GM21786 (cell line): Measurements from ENCODE around the gene RETREG1.
"Not testable (repeated sequence)": the region's sequence is repeated elsewhere in the genome, so short reads cannot be mapped to it uniquely, and the experiment has no call there.

ENCODE experiments used
- ATAC-seq: cut with Tn5 transposase; IDR thresholded peaks from one replicate; pipeline ENCODE4 v1.9.1; 2021; ENCODE audit not compliant: unreplicated experiment

RETREG1 gene

DNA sequence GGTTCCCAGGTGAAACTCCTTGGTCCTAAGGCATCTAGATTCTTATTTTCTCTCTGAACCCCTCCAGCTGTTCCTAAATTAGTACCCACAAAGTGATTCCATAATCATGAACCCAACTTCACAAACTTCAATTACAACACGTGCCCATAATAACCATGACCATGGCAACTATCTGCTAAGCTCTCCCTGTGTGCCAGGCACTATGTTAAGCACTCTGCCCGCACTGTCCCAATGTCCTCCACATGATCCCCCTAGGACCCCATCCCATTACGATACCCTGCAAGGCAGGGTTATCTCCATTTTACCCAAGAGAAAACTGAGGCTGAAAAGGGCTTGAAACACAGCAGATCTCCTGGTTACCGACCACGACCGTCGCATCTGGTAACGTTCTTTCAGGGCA, 125.9 kb downstream of the RETREG1 start:
- no peak for ATAC-seq

DNA sequence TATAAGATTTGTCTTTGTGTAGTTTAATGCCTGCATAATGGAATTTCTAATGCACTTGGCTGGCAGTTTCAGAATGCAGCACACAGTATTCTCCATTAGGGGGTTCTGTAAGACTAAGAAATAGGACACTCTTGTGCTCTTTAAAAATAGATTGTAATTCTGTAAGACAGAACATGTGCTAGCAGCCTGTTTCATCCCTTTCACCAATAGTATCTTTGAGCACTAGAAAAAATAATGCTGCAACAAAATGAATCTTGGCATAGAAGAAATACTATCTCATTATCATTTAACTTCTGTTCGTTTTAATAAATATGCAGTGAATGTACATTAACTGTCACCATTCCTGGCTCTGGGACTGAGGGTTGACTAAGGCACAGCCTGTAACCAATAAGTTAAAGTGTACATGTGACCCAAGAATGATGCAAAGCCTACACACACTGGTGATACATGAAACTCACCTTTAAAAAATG, 127.4 kb downstream of the RETREG1 start:
- ATAC-seq: peak; percentile 69

DNA sequence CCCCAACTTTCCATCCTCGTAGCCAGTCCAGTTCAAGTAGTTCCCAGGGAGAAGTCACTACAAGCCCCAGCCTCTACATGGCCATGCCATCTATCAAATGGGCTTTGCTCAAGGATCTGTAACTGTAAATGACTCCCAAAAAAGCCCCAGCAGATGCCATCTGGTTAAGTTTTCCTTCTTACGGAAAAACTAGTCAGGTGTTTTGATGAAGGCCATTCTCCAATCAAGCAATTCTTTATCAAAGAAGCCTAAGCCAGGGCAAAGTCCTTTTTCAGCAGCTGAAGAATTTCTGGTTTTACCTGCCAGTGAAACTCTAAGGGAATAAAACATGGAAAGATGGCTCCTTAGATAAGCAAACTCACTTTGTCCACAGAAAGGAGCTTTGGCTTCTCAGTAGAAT, 129.3 kb downstream of the RETREG1 start:
- no peak for ATAC-seq

DNA sequence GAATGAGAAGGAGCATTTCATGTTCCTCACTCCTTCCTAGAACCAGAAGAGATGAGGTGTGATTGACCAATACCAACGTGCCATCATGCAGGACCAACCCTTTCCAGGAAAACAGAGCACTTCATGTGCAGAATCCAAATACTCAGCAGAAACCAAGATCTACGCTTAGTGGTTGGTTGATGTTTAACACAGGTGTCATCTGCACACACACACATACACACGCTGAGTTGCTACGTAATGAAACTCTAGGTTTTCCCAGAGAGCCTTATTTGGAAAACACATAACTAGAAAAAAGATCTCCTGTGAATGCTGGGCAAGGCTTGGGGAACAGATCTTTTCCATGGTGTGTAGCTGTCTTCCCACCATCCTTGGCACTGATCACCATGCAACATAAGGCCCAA, 130.1 kb downstream of the RETREG1 start:
- ATAC-seq: no peak

DNA sequence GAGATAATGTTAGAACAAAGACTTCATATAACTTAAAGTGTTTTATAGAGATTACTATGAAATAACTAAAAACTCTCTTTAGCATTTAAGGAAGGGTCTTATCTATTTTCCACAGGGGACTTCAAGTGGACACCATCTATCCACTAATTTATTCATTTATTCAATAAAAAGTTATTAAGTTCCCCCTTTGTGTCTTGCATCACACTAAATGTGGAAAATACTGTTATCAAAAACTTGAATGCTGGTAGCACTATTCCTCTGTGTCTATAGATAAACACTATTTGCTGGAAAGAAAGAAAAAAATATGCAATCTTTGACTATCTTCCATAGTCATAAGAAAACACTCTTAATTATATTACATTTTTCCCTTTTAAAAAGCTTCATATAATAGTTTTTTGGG, 131.1 kb downstream of the RETREG1 start:
- ATAC-seq: no peak

DNA sequence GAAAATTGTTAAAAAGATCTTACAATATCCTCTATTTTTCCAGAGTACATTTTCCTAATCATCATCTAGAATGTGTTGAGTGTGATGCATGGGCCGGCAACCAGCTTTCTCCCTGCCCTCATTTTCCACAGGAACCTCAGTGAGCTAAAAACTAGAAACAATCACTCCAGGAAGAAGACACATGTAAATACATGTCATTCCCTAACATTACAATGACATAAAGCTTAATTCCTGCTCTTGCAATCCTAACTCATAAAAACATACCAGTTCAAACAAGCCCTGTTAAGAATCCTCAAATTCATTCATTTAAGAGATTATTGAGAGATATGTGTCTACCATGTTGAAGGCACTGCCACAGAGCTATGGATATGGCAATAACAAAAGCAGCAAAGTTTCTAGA, 132.7 kb downstream of the RETREG1 start:
- ATAC-seq: no peak

DNA sequence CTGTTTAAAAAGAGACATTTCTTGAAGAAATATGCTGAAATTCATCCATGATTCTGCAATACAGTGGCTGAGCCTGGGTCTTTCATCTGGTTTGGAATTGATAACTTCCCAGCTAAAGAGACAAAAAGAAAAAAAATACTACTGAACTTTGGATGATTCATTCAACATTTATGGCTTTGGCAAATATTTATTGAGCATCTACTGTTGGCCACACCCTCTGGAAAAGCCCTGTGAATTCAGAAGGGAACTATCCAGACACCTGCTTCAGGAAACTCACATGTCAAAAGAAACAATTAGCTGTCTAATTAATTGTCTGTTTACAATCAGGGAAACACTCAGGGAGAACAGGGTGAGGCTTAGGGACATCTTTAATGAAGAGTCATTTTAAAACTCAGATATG, 133.4 kb downstream of the RETREG1 start:
- no peak for ATAC-seq

DNA sequence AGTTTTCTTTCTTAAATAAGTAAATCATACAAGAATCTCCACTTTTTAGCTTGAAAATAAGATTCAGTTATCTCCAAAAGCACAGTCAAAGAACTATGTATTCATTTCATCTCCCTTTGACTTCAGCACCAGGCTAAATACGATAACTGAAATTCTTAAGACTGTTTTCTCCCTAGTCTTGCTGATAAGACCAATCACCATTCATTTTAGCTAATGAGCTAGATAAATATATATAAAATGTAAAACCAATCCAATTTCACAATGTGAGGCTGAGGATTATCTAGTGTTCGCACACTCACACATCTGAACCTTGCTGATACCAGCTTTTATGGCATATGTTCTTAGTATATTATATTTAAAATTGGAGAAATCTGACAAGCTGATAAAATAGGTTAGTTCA, 133.9 kb downstream of the RETREG1 start:
- no peak for ATAC-seq

DNA sequence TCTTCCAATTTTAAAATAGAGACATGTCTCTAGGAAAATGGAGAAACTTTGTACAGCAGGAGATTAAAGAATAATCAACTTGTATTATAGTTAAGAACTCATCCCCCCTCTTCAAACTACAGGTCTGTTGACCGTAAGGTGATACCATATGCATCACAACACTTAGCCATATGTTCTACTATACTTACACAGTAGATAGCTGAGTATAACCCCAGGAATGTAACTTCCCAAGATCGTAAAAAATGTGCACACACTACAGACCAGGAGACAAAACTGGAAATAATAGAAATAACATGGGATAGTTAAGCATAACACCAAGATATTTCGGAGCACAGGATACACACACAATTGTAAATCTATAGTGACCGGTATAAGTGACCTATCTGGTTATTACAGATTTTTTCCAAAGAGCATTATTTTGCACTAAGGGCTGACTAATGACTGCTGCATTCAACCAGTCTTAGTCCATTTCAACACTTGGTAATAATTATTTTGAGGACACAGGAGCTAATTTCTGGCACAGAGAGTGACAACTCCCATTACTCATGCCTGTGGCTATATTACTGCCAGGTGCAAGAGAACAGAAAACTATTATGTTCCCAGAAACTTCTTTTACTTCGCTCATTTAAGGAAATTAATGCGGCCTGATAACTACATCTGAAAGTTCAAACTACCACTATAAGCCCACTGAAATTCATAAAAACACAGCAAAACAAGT, 135.8 kb downstream of the RETREG1 start:
- no peak for ATAC-seq

DNA sequence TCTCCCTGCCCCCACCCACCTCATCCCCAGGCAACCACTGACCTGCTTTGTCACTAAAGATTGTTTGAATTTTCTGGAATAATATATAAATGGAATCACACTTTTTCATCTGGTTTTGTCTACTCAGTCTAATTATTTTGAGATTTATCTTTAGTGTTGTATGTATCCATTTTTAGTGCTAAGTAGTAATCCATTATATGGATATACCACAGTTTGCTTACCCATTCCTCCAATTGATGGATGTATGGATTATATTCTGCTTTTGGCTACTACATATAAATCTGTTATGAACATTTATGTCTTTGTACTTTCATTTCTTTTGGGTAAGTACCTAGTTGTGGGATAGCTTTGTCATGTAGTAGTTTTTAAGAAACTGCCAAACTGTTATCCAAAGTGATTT, 136.7 kb downstream of the RETREG1 start:
- no peak for ATAC-seq

DNA sequence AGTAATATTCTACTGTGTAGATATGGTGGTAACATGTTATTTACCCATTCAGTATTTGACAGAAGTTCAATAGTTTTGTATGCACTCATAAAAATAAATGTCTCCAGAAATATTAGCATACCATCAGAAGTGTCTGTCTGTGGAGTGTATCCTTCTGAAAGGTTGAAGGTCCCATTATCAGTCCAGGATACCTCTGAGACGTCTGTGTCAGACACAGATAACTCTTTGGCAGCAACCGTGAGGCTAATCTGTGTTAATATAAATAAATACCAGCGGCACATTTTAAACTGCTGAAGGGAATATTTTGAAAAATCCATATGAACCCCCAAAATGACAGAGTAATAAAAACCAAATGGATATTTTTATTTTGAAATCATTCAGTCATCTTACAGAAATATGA, 139.3 kb downstream of the RETREG1 start:
- ATAC-seq: no peak

DNA sequence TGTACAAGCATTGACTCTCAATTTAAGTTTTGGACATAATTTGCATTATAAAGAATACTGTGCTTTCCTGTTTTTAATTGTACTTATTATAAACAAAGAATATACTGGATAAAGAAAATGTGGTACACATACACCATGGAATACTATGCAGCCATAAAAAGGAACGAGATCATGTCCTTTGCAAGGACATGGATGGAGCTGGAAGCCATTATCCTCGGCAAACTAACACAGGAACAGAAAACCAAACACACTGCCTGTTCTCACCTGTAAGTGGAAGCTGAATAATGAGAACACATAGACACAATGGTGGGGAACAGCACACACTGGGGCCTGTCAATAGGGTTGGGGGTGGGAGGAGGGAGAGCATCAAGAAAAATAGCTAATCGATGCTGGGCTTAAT, 140.4 kb downstream of the RETREG1 start:
- ATAC-seq: not testable (repeated sequence)

DNA sequence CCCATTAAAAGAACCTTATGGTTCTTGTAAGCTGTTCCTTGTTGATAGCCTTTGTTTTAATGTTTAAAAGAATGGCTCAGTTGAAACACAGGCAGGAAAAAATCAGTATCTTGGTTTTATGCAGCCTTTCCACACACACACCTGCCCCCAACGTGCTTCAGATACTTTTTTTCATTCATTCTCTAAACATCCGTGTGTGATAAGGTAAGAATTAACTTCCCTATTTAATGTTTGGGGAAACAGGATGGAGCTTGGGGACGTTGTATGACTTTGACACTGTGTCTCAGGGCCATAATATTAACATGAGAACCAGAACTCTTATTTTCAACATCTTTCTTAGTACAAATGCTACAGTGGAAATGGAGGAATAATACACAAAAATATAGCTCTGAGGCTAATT, 145.4 kb downstream of the RETREG1 start:
- ATAC-seq: no peak

DNA sequence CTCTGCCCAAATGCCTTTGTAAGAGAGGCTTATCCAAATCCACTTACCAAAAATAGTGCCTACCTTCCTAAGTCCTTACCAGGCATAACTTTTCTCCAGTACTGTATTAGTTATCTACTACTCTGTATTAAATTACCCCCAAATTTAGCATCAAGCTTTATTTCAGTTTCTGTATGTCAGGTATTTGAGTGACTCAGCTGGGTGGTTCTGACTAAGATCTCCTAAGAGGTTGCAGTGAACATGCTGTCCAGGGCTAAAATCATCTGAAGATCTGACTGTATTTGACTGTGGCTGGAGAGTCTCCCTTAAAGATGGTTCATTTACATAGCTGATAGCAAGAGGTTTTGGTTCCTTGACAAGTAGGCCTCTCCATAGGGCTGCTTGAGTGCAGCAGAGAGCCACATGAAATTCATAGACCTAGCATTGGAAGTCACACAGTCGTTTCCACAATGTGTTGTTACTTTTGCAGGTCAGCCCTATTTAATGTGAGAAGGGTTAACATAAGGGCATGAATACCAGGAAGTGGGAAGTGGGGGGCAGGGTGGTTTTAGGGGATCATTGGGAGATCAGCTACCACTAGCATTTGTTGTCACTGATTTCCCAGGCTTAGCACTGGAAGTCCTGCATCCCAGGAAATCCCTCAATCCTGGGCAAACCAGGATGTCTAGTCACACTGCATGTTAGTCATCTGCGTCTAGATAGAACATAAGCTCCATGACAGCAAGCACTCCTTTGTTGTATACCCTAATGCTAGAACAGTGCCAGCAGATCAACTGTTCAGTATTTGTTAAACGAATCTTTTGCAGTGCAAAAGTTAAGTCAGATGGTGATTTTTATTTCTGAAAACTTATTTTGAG, 149.2 kb downstream of the RETREG1 start:
- peak; percentile 63 for ATAC-seq

DNA sequence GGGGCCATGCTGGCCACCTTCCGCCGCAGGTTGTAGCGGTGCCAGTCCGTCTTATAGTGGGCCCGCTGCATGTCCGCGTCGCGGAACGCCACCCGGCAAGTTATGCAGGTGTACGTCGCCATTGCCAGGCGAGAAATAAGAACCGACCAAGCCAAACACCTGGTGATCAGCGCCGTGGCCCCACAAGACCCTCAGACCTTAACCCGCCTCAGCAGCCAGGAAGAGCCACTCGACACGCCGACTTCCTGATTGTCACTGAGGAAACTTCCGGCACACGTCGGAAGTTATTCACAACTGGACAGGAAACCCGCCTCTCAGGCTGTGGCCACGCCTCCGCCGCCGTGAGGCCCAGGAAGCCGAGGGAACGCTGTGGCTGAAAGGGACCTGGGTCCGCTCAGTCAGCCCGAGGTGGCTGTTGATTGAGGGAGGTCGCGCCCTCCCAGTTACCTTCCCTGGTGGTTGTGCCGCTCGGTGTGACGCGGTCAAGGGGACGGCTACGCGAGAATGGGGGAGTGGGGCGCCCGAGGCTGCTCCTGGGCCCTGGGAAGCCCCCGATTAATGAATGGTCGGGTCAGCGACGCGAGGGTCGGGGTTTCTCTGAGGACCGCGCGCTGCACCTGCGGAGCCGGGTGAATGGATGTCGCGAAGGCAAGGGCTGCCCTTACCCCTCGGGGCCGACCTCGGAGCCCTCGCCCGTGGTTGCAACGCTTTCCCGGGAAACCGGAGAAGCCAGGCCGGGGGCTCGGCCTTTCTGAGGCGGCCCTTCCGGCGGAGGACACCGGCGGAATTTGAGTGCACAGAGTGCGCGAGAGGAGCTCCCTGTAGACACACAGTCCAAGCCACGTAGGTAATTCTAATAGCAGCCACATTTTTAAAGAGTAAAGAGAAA, 151.0 kb downstream of the RETREG1 start, which contains the start of gene ZNF622:
Gene ZNF622 (minus strand): TSS at position 257 of the 889 bp plus-strand sequence. CDS start 135 bp downstream, at position 122.
- ATAC-seq: peak; percentile 83

DNA sequence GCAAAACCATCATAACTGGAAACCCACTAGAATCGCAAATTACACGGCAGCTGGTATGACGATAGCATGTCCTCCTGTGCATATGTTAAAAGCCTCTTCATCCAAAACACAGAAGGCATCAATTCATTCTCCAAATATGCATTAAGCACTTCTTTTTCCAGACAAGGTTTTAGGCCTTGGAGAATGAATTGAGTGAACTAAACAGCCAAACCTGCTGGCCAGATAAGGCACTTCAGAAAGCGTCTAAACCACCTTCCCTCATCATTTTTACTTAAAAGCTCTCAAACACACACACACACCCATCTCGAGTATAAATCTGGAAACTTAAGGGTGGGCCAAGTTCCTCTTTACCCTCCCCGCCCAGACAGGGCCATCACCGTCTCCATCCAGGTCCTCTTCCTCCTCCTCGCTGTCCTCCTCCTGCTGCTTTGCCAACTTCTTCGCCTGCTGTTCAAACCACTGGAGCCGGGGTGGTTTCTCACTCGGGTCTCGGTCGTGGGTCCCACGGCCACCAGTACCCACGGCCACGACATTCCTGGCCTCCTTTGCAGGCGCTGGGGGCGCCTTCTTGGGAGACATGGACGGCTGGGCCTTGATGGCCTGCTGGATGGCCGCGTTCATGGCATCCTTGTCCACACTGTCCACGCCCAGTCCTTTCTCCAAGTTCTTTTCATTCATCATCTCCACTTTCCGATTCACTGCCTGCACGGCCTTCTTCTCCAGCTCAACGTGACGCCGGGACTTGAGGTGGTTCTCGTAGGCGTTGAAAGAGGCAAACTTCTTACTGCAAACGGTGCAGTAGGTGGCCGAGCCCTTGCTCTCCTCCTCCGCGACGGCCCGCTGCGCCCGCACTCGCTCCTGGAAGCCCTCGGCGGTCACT, 151.9 kb downstream of the RETREG1 start:
- no peak for ATAC-seq

DNA sequence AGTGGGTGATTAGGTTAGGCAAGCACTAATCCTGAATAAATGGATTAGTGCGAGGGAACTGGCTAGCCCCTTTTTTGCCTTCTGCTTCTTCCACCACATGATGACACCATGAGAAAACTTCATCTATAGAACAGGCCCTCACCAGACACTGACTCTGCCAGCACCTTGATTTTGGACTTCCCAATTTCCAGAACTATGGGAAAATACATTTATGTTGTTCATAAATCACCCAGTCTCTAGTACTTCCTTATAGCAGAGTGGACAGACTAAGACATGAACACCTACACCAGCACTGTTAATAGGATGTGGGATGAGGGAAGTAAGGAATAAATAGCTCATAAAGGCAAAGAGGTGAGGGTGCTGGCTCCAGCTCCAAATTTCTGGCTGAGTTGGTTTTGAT, 152.6 kb downstream of the RETREG1 start:
- no peak for ATAC-seq

DNA sequence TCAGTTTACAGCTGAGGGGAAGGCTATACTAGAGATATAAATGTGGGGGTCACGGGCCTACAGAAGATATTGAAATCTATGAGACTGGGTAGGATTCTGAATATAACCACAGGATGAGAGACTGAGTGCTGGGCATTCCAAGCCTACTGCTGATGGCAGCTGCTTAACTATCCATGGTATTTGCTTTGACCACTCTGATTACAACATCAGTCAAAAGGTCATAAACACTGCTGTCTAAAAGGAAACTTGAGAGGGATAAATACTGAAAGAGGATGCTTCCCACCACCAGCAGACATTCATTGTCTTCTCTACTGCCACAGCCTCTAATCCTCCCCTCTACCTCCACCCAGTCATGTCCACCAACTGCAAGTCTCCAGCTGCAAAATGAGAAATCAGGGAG, 155.0 kb downstream of the RETREG1 start:
- ATAC-seq: no peak

DNA sequence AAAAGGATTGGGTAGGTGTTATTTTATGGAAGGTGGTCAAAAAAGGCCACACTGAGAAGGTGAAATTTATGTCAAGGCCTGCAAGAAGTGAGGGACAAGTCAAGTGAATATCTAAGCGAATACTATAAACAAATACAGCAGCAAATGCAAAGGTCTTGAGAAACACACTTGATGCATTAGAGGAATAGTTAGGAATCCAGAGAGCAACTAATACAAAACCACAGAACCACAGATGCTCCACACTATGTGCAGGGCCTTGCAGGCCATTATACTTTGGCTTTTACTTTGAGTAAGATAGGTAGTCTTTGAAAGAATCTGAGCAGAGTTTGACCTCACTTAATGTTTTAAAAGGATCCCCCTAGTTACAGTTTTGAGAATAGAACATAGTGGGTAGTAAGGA, 155.8 kb downstream of the RETREG1 start:
- ATAC-seq: no peak

DNA sequence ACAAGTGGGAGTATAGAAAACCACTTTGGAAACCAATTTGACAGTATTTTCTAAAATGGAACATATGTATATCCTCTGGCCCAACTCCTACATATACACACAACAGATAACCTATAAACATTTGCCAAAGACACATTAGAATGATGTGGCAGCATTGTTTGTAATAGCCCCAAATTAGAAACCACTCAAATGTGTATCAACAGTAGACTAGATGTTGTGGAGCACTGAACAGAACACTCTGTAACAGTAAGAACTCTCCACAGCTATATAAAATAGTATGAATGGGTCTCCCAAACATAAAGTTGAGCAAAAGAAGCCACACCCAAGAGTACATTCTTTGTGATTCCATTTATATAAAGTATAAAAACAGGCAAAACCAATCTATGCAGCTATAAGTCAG, 157.3 kb downstream of the RETREG1 start:
- ATAC-seq: no peak
